ENCODE data around the gene SLC39A6. TPM values are rescaled to one million over a fixed set of nuclear protein-coding genes. Genes with fewer than 3 reads are reported as not detected.
"Not testable (repeated sequence)": the region's sequence is repeated elsewhere in the genome, so short reads cannot be mapped to it uniquely, and the experiment has no call there.

Gene SLC39A6
- total and polyA plus RNA-seq, 4 experiments from 2014 or later = 18.9 to 41.8 (median 27.6) TPM

DNA sequence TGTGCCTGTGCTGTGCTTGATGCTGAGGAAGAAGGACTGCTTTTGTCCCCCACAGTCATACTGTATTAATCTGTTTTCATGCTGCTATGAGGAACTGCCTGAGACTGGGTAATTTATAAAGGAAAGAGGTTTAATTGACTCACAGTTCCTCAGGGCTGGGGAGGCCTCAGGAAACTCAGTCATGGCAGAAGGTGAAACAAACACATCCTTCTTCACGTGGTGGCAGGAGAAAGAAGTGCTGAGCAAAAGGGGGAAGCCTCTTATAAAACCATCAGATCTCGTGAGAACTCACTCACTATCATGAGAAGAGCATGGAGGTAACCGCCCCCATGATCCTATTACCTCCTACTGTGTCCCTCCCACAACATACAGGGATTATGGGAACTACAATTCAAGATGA lies 39.2 kb upstream of the SLC39A6 start:
- H3K4me3 ChIP-seq (ENCODE audit: low read length in 2 of 2); H3K4me1 ChIP-seq (ENCODE audit: insufficient read depth, low read length); H3K9me3 ChIP-seq (ENCODE audit: control insufficient read depth in 1 of 2, low read length in 2 of 2); H3K9me3 Mint-ChIP-seq; H3K27me3 ChIP-seq (ENCODE audit: insufficient read depth, low read length); H3K4me1 Mint-ChIP-seq; CTCF ChIA-PET (ENCODE audit: partially characterized antibody); DNase-seq; H3K27ac ChIP-seq (ENCODE audit: low read depth, low read length); H3K27me3 Mint-ChIP-seq; intact Hi-C loops (cut with micrococcal nuclease); POLR2A ChIA-PET (ENCODE audit: partially characterized antibody); H3K4me3 Mint-ChIP-seq: not testable (repeated sequence)
- peaks cover 63% of the 10 kb centered on the region for H3K36me3 ChIP-seq (ENCODE audit: insufficient read depth, low read length)
- Mint-ChIP-seq H3K36me3 (peaks cover 49 to 74% of the 10 kb centered on the region in 2 donors), H3K27ac (peak overlapping the region in 3 of 7 donors; percentile 7 to 30 (median 23))

DNA sequence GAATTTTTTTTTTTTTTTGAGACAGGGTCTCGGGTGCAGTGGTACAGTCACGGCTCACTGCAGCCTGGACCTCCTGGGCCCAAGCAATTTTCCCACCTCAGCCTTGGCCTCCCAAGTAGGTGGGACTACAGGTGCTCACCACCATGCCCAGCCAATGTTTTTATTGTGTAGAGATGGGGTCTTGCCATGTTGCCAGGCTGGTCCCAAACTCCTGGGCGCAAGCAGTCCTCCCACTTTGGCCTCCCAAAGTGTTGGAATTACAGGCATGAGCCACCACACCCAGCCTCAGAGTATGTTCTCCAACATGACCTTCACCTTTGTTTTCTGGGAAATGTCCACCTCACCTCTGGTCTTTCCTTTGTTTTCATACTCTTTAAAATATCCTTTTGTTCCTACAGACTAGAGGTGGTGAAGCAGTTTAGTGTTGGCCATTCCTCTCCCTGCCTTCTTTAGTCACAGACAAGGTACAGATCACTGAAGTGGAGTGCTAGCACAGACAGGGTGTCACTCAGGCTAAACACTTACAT lies 38.6 kb upstream of the SLC39A6 start:
- H3K36me3 ChIP-seq (ENCODE audit: insufficient read depth, low read length) = peaks cover 59% of the 10 kb centered on the region
- Mint-ChIP-seq H3K27me3 (no peaks in the 10 kb centered on the region), H3K27ac (peak overlapping the region in 1 of 7 donors; percentile 7), H3K9me3 (no peaks in the 10 kb centered on the region), H3K4me1 (peaks cover 0 to 4% (median 2%) of the 10 kb centered on the region in 4 donors), H3K36me3 (peaks cover 52 to 74% of the 10 kb centered on the region in 2 donors), H3K4me3 (no peak overlapping the region)
- no peaks in the 10 kb centered on the region for H3K9me3 ChIP-seq (ENCODE audit: control insufficient read depth in 1 of 2, low read length in 2 of 2)
- no peaks in the 10 kb centered on the region for H3K27me3 ChIP-seq (ENCODE audit: insufficient read depth, low read length)
- ChIA-PET POLR2A (ENCODE audit: partially characterized antibody) (no interaction called here), CTCF (ENCODE audit: partially characterized antibody) (interaction anchor here (0.9 kb wide), 1 partner anchor 62 kb away, joined by 4 read pairs; no protein-coding TSS in a partner anchor)
- intact Hi-C loops (cut with micrococcal nuclease) = no loop called here
- no peak for DNase-seq
- no peak overlapping the region for H3K27ac ChIP-seq (ENCODE audit: low read depth, low read length)
- H3K4me3 ChIP-seq (ENCODE audit: low read length in 2 of 2) = no peak overlapping the region
- no peaks in the 10 kb centered on the region for H3K4me1 ChIP-seq (ENCODE audit: insufficient read depth, low read length)

DNA sequence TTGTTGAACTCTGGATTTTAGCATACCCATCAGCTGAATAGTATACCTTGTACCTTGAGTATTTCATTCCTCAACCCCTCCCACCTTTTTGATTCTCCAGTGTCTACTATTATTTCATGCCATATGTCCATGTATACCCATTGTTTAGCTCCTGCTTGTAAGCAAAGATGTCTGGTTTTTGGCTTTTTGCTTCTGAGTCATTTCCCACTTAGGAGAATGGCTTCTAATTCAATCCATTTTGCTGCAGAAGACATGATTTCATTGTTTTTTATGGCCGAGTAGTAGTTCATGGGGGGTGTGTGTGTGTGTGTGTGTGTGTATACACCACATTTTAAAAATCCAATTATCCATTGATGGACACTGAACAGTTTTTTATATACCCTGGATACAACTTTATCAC lies 33.8 kb upstream of the SLC39A6 start:
- Mint-ChIP-seq H3K4me3 (no peak overlapping the region), H3K36me3 (peaks cover 63 to 76% of the 10 kb centered on the region in 2 donors), H3K4me1 (peaks cover 7 to 20% (median 17%) of the 10 kb centered on the region in 4 donors), H3K27me3 (no peaks in the 10 kb centered on the region), H3K9me3 (peaks cover 0 to 1% (median 0%) of the 10 kb centered on the region in 8 donors), H3K27ac (peak overlapping the region in 1 of 7 donors; percentile 23)
- Histone ChIP-seq H3K27ac (ENCODE audit: low read depth, low read length) (no peak overlapping the region), H3K4me1 (ENCODE audit: insufficient read depth, low read length) (no peaks in the 10 kb centered on the region), H3K4me3 (ENCODE audit: low read length in 2 of 2) (no peak overlapping the region), H3K9me3 (ENCODE audit: control insufficient read depth in 1 of 2, low read length in 2 of 2) (no peaks in the 10 kb centered on the region), H3K27me3 (ENCODE audit: insufficient read depth, low read length) (no peaks in the 10 kb centered on the region), H3K36me3 (ENCODE audit: insufficient read depth, low read length) (peaks cover 47% of the 10 kb centered on the region)
- intact Hi-C loops (cut with micrococcal nuclease) = no loop called here
- CTCF ChIA-PET (ENCODE audit: partially characterized antibody) = no interaction called here
- DNase-seq = no peak
- POLR2A ChIA-PET (ENCODE audit: partially characterized antibody) = no interaction called here

DNA sequence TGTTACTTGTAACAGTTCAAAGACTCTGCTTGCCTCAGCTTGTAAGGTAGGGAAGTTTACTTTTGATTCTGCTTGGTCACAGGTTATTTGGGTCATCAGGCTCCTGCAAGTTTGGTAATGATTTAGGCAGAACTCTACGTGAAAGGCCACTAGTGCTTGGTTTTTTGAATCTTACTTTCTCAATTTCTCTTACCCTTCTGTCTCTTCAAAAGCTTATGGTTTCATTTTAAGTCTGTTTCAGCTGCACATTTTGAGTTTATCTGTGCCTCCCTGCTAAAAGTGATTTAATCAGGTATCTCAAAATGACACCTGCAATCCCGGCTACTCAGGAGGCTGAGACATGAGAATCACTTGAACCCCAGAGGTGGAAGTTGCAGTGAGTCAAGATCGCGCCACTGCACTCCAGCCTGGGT lies 31.8 kb upstream of the SLC39A6 start:
- H3K4me1 ChIP-seq (ENCODE audit: insufficient read depth, low read length) = no peaks in the 10 kb centered on the region
- intact Hi-C loops (cut with micrococcal nuclease) = no loop called here
- no peaks in the 10 kb centered on the region for H3K9me3 ChIP-seq (ENCODE audit: control insufficient read depth in 1 of 2, low read length in 2 of 2)
- no peak for DNase-seq
- H3K27me3 ChIP-seq (ENCODE audit: insufficient read depth, low read length) = no peaks in the 10 kb centered on the region
- peak overlapping the region in 5 of 7 donors; percentile 10 to 81 (median 43) for H3K27ac Mint-ChIP-seq
- ChIA-PET CTCF (ENCODE audit: partially characterized antibody) (no interaction called here), POLR2A (ENCODE audit: partially characterized antibody) (interaction anchor here (0.6 kb wide), 1 partner anchor 786 kb away, joined by 4 read pairs; no protein-coding TSS in a partner anchor)
- H3K27me3 Mint-ChIP-seq = no peaks in the 10 kb centered on the region
- H3K36me3 Mint-ChIP-seq = peaks cover 62 to 84% of the 10 kb centered on the region in 2 donors
- peaks cover 55% of the 10 kb centered on the region for H3K36me3 ChIP-seq (ENCODE audit: insufficient read depth, low read length)
- no peak overlapping the region for H3K4me3 Mint-ChIP-seq
- H3K27ac ChIP-seq (ENCODE audit: low read depth, low read length) = no peak overlapping the region
- H3K4me3 ChIP-seq (ENCODE audit: low read length in 2 of 2) = no peak overlapping the region
- H3K9me3 Mint-ChIP-seq = peaks cover 0 to 1% (median 0%) of the 10 kb centered on the region in 8 donors
- H3K4me1 Mint-ChIP-seq = peaks cover 12 to 33% (median 28%) of the 10 kb centered on the region in 4 donors

DNA sequence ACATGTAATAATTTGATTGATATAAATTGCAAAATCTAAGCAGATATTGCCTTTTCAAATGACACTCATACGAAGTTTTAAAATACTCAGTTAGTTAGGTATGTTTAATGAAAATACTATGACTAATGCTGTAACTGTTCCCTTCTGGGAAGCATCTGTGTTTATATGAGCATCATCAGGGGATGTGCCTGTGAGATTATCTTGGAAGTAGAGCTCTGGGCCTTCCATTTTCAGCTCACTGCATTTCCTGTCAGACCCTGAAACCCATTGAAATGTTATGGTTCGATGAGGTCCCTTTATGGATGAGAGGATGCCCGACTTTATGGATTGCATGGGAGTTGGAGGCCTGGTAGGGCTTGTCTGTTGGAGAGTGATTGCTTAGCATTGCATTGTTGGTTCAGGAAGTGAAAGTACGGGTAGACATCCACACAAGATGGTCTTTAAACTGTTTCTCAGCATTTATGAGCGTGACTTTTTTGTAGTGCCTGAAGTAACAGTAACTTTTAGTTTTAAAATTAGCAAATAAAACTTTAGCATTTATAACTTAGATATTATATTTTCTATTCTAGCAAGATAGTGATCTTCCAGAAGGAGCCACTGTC lies 29.2 kb upstream of the SLC39A6 start:
- H3K27ac Mint-ChIP-seq = peak overlapping the region in 3 of 7 donors; percentile 20 to 62 (median 53)
- CTCF ChIA-PET (ENCODE audit: partially characterized antibody) = interaction anchor here (0.7 to 2.6 kb wide), 2 partner anchors 11 to 15 kb away, joined by 3 to 8 read pairs; no protein-coding TSS in a partner anchor

DNA sequence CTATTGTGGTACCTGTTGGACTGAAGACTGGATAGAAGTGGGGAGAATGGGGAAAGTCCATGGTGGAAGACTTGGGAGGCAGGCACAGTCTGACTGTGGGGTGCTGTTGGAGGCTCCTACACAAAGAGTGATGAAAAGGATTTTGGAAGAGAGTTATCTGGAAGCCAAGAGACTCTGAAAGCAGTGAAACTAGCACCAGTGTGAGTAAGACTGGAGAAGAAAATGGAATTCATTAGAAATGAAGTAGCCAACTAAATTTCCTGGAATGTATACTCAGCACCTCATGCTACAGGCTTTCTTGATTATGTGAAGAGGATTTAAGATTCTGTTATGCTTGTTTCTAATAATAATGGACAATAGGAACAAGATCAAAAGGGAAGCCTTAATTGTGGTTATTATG lies 28.3 kb upstream of the SLC39A6 start:
- Histone ChIP-seq H3K36me3 (ENCODE audit: insufficient read depth, low read length) (peaks cover 66% of the 10 kb centered on the region), H3K27me3 (ENCODE audit: insufficient read depth, low read length) (no peaks in the 10 kb centered on the region), H3K4me1 (ENCODE audit: insufficient read depth, low read length) (no peaks in the 10 kb centered on the region), H3K27ac (ENCODE audit: low read depth, low read length) (no peak overlapping the region), H3K4me3 (ENCODE audit: low read length in 2 of 2) (no peak overlapping the region), H3K9me3 (ENCODE audit: control insufficient read depth in 1 of 2, low read length in 2 of 2) (no peaks in the 10 kb centered on the region)
- POLR2A ChIA-PET (ENCODE audit: partially characterized antibody) = no interaction called here
- H3K36me3 Mint-ChIP-seq = peaks cover 59 to 83% of the 10 kb centered on the region in 2 donors
- no peaks in the 10 kb centered on the region for H3K27me3 Mint-ChIP-seq
- H3K9me3 Mint-ChIP-seq = peaks cover 0 to 1% (median 0%) of the 10 kb centered on the region in 8 donors
- peak overlapping the region in 1 of 8 donors; percentile 24 for H3K4me3 Mint-ChIP-seq
- CTCF ChIA-PET (ENCODE audit: partially characterized antibody) = interaction anchor here (2.2 to 2.6 kb wide), 2 partner anchors 15 to 127 kb away, joined by 8 read pairs; no protein-coding TSS in a partner anchor
- intact Hi-C loops (cut with micrococcal nuclease) = no loop called here
- no peak for DNase-seq
- H3K27ac Mint-ChIP-seq = peak overlapping the region in 2 of 7 donors; percentile 16 to 57
- H3K4me1 Mint-ChIP-seq = peaks cover 13 to 43% (median 28%) of the 10 kb centered on the region in 4 donors

More for the DNA sequence above, 29.2 kb upstream of the SLC39A6 start:
- Mint-ChIP-seq H3K4me3 (no peak overlapping the region), H3K27me3 (no peaks in the 10 kb centered on the region), H3K36me3 (peaks cover 55 to 81% of the 10 kb centered on the region in 2 donors), H3K4me1 (peaks cover 13 to 33% (median 29%) of the 10 kb centered on the region in 4 donors), H3K9me3 (peaks cover 0 to 1% (median 0%) of the 10 kb centered on the region in 8 donors)
- Histone ChIP-seq H3K27ac (ENCODE audit: low read depth, low read length) (no peak overlapping the region), H3K9me3 (ENCODE audit: control insufficient read depth in 1 of 2, low read length in 2 of 2) (no peaks in the 10 kb centered on the region), H3K36me3 (ENCODE audit: insufficient read depth, low read length) (peaks cover 56% of the 10 kb centered on the region), H3K4me1 (ENCODE audit: insufficient read depth, low read length) (no peaks in the 10 kb centered on the region), H3K27me3 (ENCODE audit: insufficient read depth, low read length) (no peaks in the 10 kb centered on the region), H3K4me3 (ENCODE audit: low read length in 2 of 2) (no peak overlapping the region)
- intact Hi-C loops (cut with micrococcal nuclease) = no loop called here
- DNase-seq = no peak
- POLR2A ChIA-PET (ENCODE audit: partially characterized antibody) = no interaction called here
